ENCODE results near the gene TNFRSF14. TPM values are rescaled to one million over a fixed set of nuclear protein-coding genes. Genes with fewer than 3 reads are reported as not detected.

Gene TNFRSF14
- total RNA-seq, 2 experiments from 2014 or later: 15.7 to 18.5 TPM

GRCh38 chr1:2571348-2571747 lies 15.2 kb downstream of the TNFRSF14 start:
- BruUV-seq (replicated peaks): no TSS peak
- CTCF ChIA-PET (ENCODE audit: unreplicated experiment): no interaction called here
- H3K79me2 ChIP-seq (ENCODE audit: insufficient read depth, low read depth, low read length): no peaks in the 10 kb centered on the region
- H3K4me3 ChIP-seq (ENCODE audit: low read depth, low read length, poor library complexity, severe bottlenecking): no peak overlapping the region
- peaks cover 8% of the 10 kb centered on the region for H3K4me1 ChIP-seq (ENCODE audit: insufficient read depth, low read length, poor library complexity, severe bottlenecking)
- H4K20me1 ChIP-seq (ENCODE audit: insufficient read depth, low read length): no peaks in the 10 kb centered on the region
- intact Hi-C loops (cut with micrococcal nuclease; ENCODE audit: unreplicated experiment): no loop called here
- POLR2A ChIA-PET: no interaction called here
- TF ChIP-seq EZH2phosphoT487 (IDR thresholded peaks at IDR 0.05; ENCODE audit: borderline replicate concordance, low read depth, low read length) (no peak), CTCF (conservative IDR thresholded peaks at IDR 0.05; ENCODE audit: low read length) (no peak)
- H3K36me3 ChIP-seq (ENCODE audit: insufficient read depth, low read length): no peaks in the 10 kb centered on the region
- no peaks in the 10 kb centered on the region for H3K9me3 ChIP-seq (ENCODE audit: low read length)
- no peak overlapping the region for H2AFZ ChIP-seq (ENCODE audit: low read length)
- no peak for DNase-seq (ENCODE audit: low spot score)
- no peaks in the 10 kb centered on the region for H3K9me2 ChIP-seq (ENCODE audit: insufficient read depth, low read length)
- no peak overlapping the region for H3K4me2 ChIP-seq (ENCODE audit: low read length)
- H3K27ac ChIP-seq (ENCODE audit: low read depth, low read length, poor library complexity, severe bottlenecking): no peak overlapping the region

- no peak for DNase-seq (ENCODE audit: low spot score)
- BruUV-seq (replicated peaks): no TSS peak
- no peaks in the 10 kb centered on the region for H3K79me2 ChIP-seq (ENCODE audit: insufficient read depth, low read depth, low read length)
- intact Hi-C loops (cut with micrococcal nuclease; ENCODE audit: unreplicated experiment): no loop called here
- peaks cover 27% of the 10 kb centered on the region for H3K4me1 ChIP-seq (ENCODE audit: insufficient read depth, low read length, poor library complexity, severe bottlenecking)
- no peaks in the 10 kb centered on the region for H3K36me3 ChIP-seq (ENCODE audit: insufficient read depth, low read length)
- H3K27ac ChIP-seq (ENCODE audit: low read depth, low read length, poor library complexity, severe bottlenecking): no peak overlapping the region
- no peak overlapping the region for H3K4me3 ChIP-seq (ENCODE audit: low read depth, low read length, poor library complexity, severe bottlenecking)
- no peaks in the 10 kb centered on the region for H3K9me2 ChIP-seq (ENCODE audit: insufficient read depth, low read length)
- no peaks in the 10 kb centered on the region for H4K20me1 ChIP-seq (ENCODE audit: insufficient read depth, low read length)
- no peaks in the 10 kb centered on the region for H3K9me3 ChIP-seq (ENCODE audit: low read length)
- H2AFZ ChIP-seq (ENCODE audit: low read length): no peak overlapping the region
- H3K4me2 ChIP-seq (ENCODE audit: low read length): no peak overlapping the region
- POLR2A ChIA-PET: no interaction called here
- TF ChIP-seq CTCF (conservative IDR thresholded peaks at IDR 0.05; ENCODE audit: low read length): no peak
- TF ChIP-seq EZH2phosphoT487 (IDR thresholded peaks at IDR 0.05; ENCODE audit: borderline replicate concordance, low read depth, low read length): no peak
- CTCF ChIA-PET (ENCODE audit: unreplicated experiment): no interaction called here
Measured at GRCh38 chr1:2573250-2573920, 17.2 kb downstream of the TNFRSF14 start.

- Histone ChIP-seq H3K36me3 (ENCODE audit: insufficient read depth, low read length) (no peaks in the 10 kb centered on the region), H3K4me2 (ENCODE audit: low read length) (no peak overlapping the region), H3K9me3 (ENCODE audit: low read length) (no peaks in the 10 kb centered on the region), H3K79me2 (ENCODE audit: insufficient read depth, low read depth, low read length) (no peaks in the 10 kb centered on the region), H3K9me2 (ENCODE audit: insufficient read depth, low read length) (no peaks in the 10 kb centered on the region), H3K4me3 (ENCODE audit: low read depth, low read length, poor library complexity, severe bottlenecking) (no peak overlapping the region), H3K27ac (ENCODE audit: low read depth, low read length, poor library complexity, severe bottlenecking) (no peak overlapping the region), H2AFZ (ENCODE audit: low read length) (no peak overlapping the region), H4K20me1 (ENCODE audit: insufficient read depth, low read length) (no peaks in the 10 kb centered on the region), H3K4me1 (ENCODE audit: insufficient read depth, low read length, poor library complexity, severe bottlenecking) (peaks cover 34% of the 10 kb centered on the region)
- TF ChIP-seq CTCF (conservative IDR thresholded peaks at IDR 0.05; ENCODE audit: low read length) (no peak), EZH2phosphoT487 (IDR thresholded peaks at IDR 0.05; ENCODE audit: borderline replicate concordance, low read depth, low read length) (no peak)
- BruUV-seq (replicated peaks): no TSS peak
- ChIA-PET POLR2A (no interaction called here), CTCF (ENCODE audit: unreplicated experiment) (no interaction called here)
- intact Hi-C loops (cut with micrococcal nuclease; ENCODE audit: unreplicated experiment): no loop called here
- no peak for DNase-seq (ENCODE audit: low spot score)
Measured at GRCh38 chr1:2574350-2574749, 18.2 kb downstream of the TNFRSF14 start.
